OCI-LY7 (cell line): ENCODE results near the gene TRIP13. TPM values are rescaled to one million over a fixed set of nuclear protein-coding genes. Genes with fewer than 3 reads are reported as not detected.

ENCODE experiments used
- BruUV-seq: library from RNA; stranded (reverse); fragments of 400-500 nt; replicated peaks from 2 replicates; lab custom pipeline; 2021; lab: Mats Ljungman, UMichigan
- CTCF ChIA-PET: fragments of 300-600 bp; sonication (Branson Sonifier 250); formaldehyde crosslinking; loops from one replicate; lab custom pipeline; 2022; ENCODE audit warnings: antibody characterized with exemption; ENCODE audit not compliant: unreplicated experiment; lab: Charles Lee
- POLR2A ChIA-PET: fragments of 300-600 bp; sonication (Branson Sonifier 250); formaldehyde crosslinking; loops from one replicate; lab custom pipeline; 2022; ENCODE audit warnings: antibody characterized with exemption; lab: Charles Lee
- DNase-seq: peaks from one replicate; pipeline ENCODE4 v3.0.0-alpha.2; 2015; ENCODE audit warnings: low spot score
- H2AFZ ChIP-seq: fragments of 200-600 bp; sonication (generic), shearing (Covaris generic); 2 replicates; pipeline ENCODE4 v1.6.1; 2014; ENCODE audit warnings: mild to moderate bottlenecking, antibody characterized with exemption, low read length, moderate library complexity
- H3K27ac ChIP-seq: fragments of 200-600 bp; sonication (generic); 2 replicates; pipeline ENCODE4 v1.5.1; 2014; ENCODE audit warnings: mixed run types, low read depth, mild to moderate bottlenecking, moderate library complexity, low read length, inconsistent platforms; ENCODE audit not compliant: poor library complexity, severe bottlenecking
- H3K36me3 ChIP-seq: fragments of 200-600 bp; sonication (generic); 2 replicates; pipeline ENCODE4 v1.6.1; 2014; ENCODE audit warnings: mild to moderate bottlenecking, antibody characterized with exemption, low read length, moderate library complexity, mixed read lengths; ENCODE audit not compliant: insufficient read depth
- H3K4me1 ChIP-seq: fragments of 200-600 bp; sonication (generic); 2 replicates; pipeline ENCODE4 v1.5.1; 2014; ENCODE audit warnings: mild to moderate bottlenecking, low read length; ENCODE audit not compliant: insufficient read depth, poor library complexity, severe bottlenecking
- H3K4me2 ChIP-seq: fragments of 200-600 bp; sonication (generic); 2 replicates; pipeline ENCODE4 v1.6.1; 2014; ENCODE audit warnings: mild to moderate bottlenecking, low read length
- H3K4me3 ChIP-seq: fragments of 200-600 bp; sonication (generic); 2 replicates; pipeline ENCODE4 v1.5.1; 2014; ENCODE audit warnings: mild to moderate bottlenecking, low read depth, low read length; ENCODE audit not compliant: poor library complexity, severe bottlenecking
- H3K79me2 ChIP-seq: fragments of 200-600 bp; sonication (generic); 2 replicates; pipeline ENCODE4 v1.6.1; 2016; ENCODE audit warnings: low read depth, mild to moderate bottlenecking, low read length, moderate library complexity, mixed read lengths; ENCODE audit not compliant: insufficient read depth
- H3K9me2 ChIP-seq: fragments of 200-600 bp; sonication (generic); 2 replicates; pipeline ENCODE4 v1.6.1; 2016; ENCODE audit warnings: mild to moderate bottlenecking, low read length, mixed read lengths; ENCODE audit not compliant: insufficient read depth
- H3K9me3 ChIP-seq: fragments of 200-600 bp; sonication (generic); 2 replicates; pipeline ENCODE4 v1.6.1; 2014; ENCODE audit warnings: mild to moderate bottlenecking, mixed run types, low read length, mixed read lengths
- H4K20me1 ChIP-seq: fragments of 200-600 bp; sonication (generic); 2 replicates; pipeline ENCODE4 v1.6.1; 2014; ENCODE audit warnings: mild to moderate bottlenecking, antibody characterized with exemption, low read length, moderate library complexity, mixed read lengths; ENCODE audit not compliant: insufficient read depth
- EZH2phosphoT487 ChIP-seq: fragments of 200-600 bp; sonication (generic); IDR thresholded peaks from 2 replicates; pipeline ENCODE4 v1.6.1; 2018; ENCODE audit warnings: low read depth, borderline replicate concordance, mild to moderate bottlenecking, mixed run types, antibody characterized with exemption, low read length, moderate library complexity, mixed read lengths
- intact Hi-C: fragments of 100-400 bp; cut with micrococcal nuclease; formaldehyde crosslinking; loops from one replicate; pipeline ENCODE4 v1.10.0; 2022; ENCODE audit not compliant: unreplicated experiment
- total RNA-seq, 2 experiments: library from RNA; depleted of rRNA in 1 of 2; stranded (reverse); fragments of >200 nt in 1 of 2; shearing (Covaris generic) in 1 of 2; gene quantifications; 2 replicates each; pipeline ENCODE4 v1.2.3, GENCODE V29; 2014 to 2022
- TF ChIP-seq, protein P1 (sequence below): fragments of 200-600 bp; sonication (generic); conservative IDR thresholded peaks from 2 replicates; pipeline ENCODE4 v1.5.1; 2014; ENCODE audit warnings: mild to moderate bottlenecking, antibody characterized with exemption, low read length, moderate library complexity, mixed read lengths

TRIP13 gene
- total RNA-seq, 2 experiments from 2014 or later, result 46.6 to 59.4 TPM

DNA sequence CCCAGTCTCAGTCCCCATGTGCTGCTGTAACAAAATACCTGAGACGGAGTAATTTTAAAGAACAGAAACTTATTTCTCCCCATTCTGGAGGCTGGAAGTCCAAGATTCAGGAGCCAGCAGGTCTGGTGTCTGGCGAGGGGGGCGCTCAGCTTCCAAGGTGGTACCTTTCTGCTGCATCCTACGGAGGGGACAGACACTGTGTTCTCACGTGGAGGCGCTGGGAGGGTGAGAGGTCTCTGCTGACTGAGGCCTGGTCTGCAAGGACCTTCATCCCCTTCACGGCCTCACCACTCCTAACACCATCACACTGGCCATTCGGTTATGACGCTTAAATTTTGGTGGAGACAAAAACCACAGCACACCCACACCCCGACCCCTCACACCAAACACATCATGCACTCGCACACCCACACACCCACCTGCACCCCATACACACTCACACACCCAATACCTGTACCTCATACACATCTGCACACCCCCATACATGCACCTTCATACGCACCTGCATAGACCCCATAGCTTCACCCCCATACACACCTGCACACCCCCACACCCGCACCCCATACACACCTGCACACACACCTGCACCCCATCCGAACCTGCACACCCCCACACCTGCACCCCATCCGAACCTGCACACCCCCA is 32.1 kb upstream of the TRIP13 start:
- POLR2A ChIA-PET, result no interaction called here
- intact Hi-C loops, result no loop called here

DNA sequence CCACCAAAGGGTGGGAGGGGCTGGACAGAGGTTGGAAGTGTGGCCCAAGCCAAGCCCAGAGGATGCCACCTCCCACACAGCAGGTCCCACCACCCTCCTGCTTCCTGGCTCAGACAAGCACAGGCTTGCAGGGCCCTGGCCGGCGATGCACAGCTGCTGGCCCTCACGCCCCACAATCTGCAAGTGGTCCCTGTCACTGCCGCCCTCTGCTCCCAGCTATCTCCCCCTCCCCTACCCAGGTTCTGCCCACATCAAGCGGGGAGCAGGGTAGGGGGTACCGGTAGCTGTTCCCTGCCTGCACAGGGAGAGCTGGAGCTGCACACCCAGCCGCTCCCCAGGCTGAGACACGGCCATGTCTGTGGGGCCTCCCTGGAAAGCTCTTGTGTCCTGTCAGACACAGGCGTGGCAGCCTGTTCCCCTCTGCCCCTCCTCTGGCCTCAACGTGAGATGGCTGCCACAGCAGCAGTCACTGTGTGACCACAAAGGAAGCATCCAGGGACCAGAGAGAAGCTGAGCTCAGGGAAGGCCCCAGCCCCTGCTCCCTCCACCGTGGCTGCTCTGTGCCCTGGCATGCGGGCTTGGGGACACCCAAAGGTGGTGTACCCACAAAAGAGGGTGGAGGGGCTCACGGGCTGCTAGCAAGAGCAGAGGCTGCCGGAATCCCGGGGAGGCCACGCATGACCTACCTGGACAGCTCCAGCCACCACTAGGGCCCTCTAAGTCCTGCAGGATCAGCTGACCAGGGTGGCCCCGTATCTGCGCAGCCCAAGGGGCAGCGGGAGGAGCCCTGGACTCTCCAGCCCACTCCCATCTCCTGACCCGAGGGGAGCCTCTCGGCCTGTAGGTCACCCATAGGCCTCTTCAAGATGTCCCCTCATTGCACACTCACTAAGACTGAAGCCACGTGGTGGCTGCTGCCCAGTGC is 31.0 kb upstream of the TRIP13 start:
- TF ChIP-seq, protein P1, sequence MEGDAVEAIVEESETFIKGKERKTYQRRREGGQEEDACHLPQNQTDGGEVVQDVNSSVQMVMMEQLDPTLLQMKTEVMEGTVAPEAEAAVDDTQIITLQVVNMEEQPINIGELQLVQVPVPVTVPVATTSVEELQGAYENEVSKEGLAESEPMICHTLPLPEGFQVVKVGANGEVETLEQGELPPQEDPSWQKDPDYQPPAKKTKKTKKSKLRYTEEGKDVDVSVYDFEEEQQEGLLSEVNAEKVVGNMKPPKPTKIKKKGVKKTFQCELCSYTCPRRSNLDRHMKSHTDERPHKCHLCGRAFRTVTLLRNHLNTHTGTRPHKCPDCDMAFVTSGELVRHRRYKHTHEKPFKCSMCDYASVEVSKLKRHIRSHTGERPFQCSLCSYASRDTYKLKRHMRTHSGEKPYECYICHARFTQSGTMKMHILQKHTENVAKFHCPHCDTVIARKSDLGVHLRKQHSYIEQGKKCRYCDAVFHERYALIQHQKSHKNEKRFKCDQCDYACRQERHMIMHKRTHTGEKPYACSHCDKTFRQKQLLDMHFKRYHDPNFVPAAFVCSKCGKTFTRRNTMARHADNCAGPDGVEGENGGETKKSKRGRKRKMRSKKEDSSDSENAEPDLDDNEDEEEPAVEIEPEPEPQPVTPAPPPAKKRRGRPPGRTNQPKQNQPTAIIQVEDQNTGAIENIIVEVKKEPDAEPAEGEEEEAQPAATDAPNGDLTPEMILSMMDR, result no peak
- no peak for TF ChIP-seq EZH2phosphoT487
- Histone ChIP-seq H3K36me3 (peaks cover 50% of the 10 kb centered on the region), H3K9me2 (no peaks in the 10 kb centered on the region), H3K4me3 (no peak overlapping the region), H3K4me2 (no peak overlapping the region), H3K9me3 (no peaks in the 10 kb centered on the region), H4K20me1 (no peaks in the 10 kb centered on the region), H3K4me1 (no peaks in the 10 kb centered on the region), H3K79me2 (no peaks in the 10 kb centered on the region), H2AFZ (no peak overlapping the region), H3K27ac (no peak overlapping the region)
- ChIA-PET CTCF (no interaction called here), POLR2A (interaction anchor here (0.6 kb wide), 1 partner anchor 97 kb away, joined by 3 read pairs; no protein-coding TSS in a partner anchor)
- DNase-seq, result no peak
- BruUV-seq, result no TSS peak
- intact Hi-C loops, result no loop called here

More for the DNA sequence above, 32.1 kb upstream of the TRIP13 start:
- Histone ChIP-seq H3K4me2 (no peak overlapping the region), H3K4me1 (no peaks in the 10 kb centered on the region), H3K27ac (no peak overlapping the region), H2AFZ (no peak overlapping the region), H3K79me2 (no peaks in the 10 kb centered on the region), H4K20me1 (no peaks in the 10 kb centered on the region), H3K4me3 (no peak overlapping the region), H3K9me3 (no peaks in the 10 kb centered on the region), H3K36me3 (peaks cover 40% of the 10 kb centered on the region), H3K9me2 (no peaks in the 10 kb centered on the region)
- TF ChIP-seq, protein P1, result no peak
- TF ChIP-seq EZH2phosphoT487, result no peak
- CTCF ChIA-PET, result no interaction called here
- BruUV-seq, result no TSS peak
- no peak for DNase-seq
